Transverse colon (tissue), 3 donors: ENCODE measurements around the gene ODF4.

Experiments
- EP300 ChIP-seq: sonication (generic); formaldehyde crosslinking; IDR thresholded peaks from one replicate; pipeline ENCODE4 v1.6.1; 2017; ENCODE audit warnings: antibody characterized with exemption, low read depth
- POLR2A ChIP-seq: fragments of 450-650 bp; IDR thresholded peaks from one replicate; pipeline ENCODE4 v1.6.1; 2016; ENCODE audit warnings: antibody characterized with exemption, mild to moderate bottlenecking, moderate library complexity
- TF ChIP-seq, protein P1 (sequence below), 5 experiments: fragments of 200-600 bp in 3 of 5; fragments of 450-650 bp in 2 of 5; sonication (generic) in 3 of 5; IDR thresholded peaks; 1 replicate in 2 of 5; 2 replicates in 3 of 5; pipeline ENCODE4 v1.5.1; 2016 to 2017; ENCODE audit warnings: antibody characterized with exemption in 5 of 5, inconsistent platforms in 3 of 5, mild to moderate bottlenecking in 2 of 5, moderate library complexity in 1 of 5

DNA sequence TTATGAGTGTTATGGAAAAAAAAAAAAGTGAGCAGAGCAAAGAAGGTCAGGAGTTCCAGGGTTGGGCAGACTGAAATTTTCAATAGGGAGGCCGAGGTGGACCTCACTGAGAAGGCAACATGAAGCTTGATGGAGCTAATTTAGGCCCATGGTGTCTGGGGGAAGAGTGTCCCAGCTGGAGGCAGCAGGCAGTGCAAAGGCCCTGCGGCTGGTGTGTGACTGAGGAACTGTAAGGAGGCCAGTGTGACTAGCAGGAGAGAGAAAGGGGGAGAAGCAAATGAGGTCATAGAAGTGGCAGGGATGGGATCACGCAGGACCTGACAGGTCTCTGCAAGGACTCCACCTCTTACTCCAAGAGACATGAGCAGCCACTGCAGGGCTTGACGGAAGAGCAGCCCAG is 19.4 kb upstream of the ODF4 start:
- TF ChIP-seq, protein P1, sequence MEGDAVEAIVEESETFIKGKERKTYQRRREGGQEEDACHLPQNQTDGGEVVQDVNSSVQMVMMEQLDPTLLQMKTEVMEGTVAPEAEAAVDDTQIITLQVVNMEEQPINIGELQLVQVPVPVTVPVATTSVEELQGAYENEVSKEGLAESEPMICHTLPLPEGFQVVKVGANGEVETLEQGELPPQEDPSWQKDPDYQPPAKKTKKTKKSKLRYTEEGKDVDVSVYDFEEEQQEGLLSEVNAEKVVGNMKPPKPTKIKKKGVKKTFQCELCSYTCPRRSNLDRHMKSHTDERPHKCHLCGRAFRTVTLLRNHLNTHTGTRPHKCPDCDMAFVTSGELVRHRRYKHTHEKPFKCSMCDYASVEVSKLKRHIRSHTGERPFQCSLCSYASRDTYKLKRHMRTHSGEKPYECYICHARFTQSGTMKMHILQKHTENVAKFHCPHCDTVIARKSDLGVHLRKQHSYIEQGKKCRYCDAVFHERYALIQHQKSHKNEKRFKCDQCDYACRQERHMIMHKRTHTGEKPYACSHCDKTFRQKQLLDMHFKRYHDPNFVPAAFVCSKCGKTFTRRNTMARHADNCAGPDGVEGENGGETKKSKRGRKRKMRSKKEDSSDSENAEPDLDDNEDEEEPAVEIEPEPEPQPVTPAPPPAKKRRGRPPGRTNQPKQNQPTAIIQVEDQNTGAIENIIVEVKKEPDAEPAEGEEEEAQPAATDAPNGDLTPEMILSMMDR (IDR thresholded peaks at IDR 0.05) = no peak
- TF ChIP-seq POLR2A = no peak
- no peak for TF ChIP-seq EP300
